GM15510 (cell line): Measurements from ENCODE around the gene TTC34.

Source experiments
- POLR2A ChIP-seq: IDR thresholded peaks from 3 replicates; pipeline ENCODE4 v1.6.1; 2011; ENCODE audit warnings: borderline replicate concordance; ENCODE audit not compliant: insufficient read length; ENCODE audit errors: extremely low read depth

Gene TTC34

DNA sequence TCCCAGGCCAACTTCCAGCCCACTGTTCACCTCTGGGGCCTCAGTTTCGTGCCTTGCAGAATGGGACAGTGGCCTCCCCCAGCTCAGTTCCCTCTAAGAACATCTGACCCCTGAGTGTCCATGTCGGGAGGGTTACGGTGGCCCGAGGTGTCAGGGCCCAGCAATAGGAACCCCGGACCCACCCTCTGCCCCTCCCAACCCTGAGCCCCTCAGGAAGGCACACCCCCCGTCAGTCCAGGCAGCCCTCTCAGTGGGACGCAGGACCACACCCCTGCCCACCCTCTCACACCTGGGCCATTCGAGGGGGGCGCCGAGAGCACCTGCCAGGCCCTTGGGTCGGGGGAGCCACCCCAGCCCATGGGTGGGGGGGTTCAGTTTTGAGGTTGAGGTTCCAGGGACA, 447 bp downstream of the TTC34 start:
- TF ChIP-seq POLR2A: no peak

DNA sequence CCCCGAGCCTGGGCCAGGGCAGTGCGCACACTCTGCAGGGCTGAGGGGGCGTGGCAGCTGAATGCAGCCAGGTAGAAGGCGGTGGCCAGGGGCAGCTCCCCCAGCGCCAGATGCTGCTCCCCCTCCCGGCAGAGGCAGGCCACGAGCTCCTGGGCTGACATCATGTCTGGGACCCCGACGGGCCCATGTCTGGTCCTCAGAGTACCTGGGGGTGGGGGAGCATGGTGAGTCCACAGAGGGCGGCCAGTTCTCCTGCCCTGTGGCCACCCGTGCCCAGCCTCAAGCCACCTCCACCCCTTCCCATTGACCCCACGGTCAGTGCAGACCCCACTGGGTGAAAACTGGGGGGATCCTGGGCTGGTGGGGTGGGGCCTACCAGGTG, 838 bp downstream of the TTC34 start:
- TF ChIP-seq POLR2A: no peak

DNA sequence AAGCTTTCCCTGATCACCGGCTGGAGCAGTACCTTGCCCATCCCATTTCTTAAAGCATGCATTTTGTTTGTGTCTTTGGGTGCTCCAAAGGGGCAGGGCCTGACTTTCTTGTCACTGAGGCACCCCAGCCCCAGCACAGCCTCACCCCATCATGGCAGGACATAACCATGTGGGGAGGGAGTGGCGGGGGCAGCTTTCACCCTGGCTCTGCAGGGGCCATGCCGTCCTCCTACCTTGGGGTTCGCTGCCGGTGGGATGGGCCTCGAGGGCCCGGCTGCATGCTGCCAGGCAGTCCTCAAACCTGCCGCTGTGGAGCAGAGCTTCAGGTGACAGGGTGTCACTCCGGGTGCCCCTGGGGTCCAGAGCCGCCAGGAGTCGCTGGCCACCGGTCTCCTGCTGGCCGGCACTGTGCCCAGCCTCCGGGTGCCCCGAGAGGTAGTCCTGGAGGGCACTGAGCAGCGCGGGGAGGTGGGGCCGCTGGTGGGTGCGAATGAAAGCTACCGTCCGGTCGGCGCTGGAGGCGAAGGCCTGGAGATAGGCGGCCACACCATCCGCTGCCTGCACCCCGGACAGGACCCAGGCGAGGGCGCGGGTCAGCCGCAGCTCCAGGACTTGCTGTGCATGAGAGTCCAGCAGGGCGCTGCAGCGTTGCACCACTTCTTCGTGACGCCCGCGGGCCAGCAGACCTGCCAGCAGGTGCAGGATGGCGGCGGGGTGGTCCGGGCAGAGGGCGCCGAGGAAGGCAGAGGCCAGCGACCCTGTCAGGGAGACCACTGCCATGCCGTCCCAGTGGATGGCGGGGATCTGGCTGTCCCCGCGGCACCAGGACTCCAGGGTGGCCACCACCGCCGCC, 1.5 kb downstream of the TTC34 start:
- no peak for TF ChIP-seq POLR2A

DNA sequence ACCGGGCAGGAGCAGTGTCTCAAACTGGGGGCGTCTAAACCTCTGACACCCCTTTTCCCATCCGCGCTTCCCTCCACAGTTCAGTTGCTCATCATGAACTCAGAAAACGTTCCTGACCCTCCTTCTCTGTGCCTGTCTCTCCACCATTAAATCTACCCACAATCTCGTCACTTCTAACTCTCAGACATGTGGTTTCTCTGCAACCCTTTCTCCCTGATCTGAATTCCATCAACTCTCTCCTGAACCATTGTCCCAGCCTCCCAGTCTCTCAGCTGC, 3.8 kb downstream of the TTC34 start:
- TF ChIP-seq POLR2A: no peak

DNA sequence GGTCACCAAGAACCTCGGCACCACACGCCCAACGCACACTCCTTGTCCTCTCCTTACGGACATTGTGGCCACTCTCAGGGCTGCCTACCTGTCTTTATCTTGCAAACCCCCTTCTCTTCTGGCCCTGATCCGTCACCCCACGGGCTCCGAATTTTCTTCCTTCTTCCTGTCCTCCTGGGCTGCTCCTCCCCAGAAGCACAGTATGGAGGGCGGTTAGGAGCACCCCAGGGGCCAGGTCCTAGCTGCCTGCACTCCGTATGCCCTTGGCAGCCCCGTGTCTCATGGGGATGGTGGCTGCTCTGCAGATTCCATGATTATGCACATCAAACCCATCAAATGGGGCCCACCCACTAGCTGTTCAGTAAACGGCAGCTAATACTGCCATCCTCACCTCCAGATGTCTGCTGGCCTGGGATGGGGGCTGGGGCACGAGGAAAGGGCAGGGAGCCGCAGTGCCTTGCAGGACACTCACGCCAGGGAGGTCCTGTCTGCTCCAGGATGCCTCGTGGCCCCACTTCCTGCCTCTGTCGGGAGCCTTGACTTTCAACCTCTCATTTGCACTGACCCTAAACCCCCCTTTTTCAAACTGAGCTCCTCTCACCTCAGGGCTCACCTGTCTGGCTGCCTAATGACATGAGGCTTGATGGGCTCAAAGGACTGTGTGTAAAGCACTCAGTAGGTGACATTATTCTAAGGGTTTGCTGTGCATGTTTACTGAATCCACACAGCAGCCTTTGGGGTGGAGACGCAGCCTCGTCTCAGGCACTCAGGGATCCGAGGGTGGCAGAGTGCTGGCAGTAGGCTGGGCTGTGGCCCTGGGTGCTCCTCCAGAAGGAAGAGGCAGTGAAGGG, 4.4 kb downstream of the TTC34 start:
- TF ChIP-seq POLR2A: no peak

DNA sequence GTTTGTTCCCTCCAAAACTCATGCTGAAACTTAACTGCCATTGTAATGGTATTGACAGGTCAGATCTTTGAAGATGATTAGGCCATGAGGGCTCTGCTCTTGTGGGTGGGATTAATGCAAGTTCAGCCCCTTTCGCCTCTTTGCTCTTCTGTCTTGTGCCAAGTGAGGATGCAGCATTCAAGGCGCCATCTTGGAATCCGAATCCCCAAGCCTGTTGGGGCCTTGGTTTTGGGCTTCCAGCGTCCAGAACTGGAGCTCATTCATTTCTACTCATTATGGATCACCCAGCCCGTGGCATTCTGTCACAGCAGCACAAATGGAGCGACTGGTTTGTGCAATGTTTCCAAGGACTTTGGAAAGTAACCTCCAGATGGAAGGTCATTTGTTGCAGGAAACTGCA, 5.6 kb downstream of the TTC34 start:
- TF ChIP-seq POLR2A: no peak

DNA sequence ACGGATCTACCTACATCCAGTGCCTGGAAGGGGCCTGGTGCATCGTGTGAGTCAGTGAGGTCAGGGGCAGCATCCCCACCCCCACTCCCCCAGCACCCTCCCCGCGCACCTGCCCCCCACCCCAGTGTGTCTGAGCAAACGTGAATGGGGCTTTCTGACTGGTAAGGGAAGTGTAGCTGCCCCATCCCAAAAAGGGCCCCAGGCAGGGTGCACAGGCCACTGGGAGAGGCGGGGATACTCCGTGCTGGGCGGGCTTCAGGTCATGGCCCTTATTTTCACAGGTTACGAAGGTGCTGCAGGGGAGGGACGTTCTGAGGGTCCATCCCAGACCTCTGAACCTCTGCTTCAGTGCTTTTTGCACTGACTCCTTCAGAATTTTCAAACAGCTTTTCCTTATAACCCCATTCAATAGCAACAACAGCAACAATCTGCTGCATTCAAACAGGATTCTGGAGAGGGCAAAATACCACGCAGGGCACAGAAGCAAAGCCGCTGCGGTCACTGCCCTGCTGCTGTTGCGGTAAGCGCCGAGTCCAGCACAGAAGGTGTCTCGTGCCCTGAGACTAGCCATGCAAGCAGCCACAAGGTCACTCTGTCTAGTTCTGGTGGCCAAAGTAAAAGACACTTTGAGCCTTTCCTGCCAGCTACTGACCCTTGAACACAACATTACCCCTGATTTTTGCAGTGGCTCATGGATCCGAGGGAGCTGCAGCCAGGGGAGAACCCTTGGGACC, 10.3 kb downstream of the TTC34 start:
- no peak for TF ChIP-seq POLR2A

DNA sequence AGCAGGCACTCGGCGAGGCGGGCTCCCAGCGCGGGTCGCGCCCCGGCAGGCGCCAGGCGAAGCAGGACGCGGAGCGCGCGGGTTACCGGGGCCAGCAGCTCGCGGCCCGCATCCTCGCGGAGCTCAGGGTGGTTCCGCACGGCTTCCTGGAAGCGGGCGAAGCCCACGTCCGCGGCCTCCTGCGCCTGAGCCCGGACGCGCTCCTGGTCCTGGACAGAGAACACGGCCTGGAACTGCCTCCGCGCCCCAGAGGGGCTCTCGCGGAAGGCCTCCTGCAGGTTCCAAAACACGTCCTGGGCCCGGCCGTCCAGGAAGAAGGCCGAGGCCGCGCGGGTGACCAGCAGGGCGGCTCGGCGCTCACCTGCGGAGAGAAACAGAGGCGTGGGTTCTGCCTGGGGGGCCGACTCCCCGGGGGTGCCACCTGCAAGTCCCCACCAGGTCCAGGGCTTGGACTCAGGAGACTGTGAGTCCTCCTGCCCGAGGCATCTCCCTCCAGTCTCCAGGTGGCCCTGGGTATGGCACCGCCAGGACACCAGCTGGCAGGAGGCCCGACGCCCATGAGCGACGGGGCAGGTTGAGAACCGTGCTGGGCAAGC, 11.4 kb downstream of the TTC34 start:
- TF ChIP-seq POLR2A: no peak

DNA sequence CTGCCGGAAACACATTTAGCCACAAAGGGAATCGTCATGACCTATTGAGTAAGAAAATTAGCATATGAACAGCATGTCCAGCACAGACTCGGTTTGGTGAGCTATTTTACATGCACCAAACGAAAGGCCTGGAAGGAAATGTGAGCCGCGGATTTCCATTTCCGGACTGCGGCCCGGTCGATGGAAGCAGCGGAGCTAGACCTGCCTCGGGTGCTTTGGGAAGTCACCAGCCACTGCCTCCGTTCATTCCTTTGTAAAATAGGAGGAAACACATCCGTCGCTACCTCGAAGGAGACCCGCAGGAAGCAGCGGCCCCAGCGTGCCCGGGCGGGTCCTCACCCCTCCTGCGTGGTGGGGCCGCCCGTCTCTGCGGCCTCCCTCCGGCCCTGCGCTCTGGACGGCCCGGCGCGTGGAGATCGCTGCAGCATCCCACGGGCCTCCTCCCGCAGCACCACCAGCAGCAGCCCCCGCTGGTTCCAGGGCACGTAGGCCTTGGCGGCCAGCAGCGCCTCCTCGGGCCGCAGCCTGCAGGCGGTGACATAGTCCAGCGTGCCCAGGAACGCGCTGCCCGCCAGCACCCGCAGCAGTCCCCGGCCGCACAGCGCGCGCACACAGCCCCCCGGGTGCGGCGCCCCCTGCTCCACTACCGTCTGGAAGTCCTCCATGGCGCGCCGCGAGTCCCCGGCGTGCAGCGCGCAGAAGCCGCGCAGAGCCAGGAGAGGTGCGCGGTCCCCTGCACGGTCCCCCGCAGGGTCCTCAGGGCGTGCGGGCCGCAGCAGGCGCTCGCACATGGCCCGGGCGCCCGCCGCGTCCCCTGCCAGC, 12.1 kb downstream of the TTC34 start:
- TF ChIP-seq POLR2A: no peak

DNA sequence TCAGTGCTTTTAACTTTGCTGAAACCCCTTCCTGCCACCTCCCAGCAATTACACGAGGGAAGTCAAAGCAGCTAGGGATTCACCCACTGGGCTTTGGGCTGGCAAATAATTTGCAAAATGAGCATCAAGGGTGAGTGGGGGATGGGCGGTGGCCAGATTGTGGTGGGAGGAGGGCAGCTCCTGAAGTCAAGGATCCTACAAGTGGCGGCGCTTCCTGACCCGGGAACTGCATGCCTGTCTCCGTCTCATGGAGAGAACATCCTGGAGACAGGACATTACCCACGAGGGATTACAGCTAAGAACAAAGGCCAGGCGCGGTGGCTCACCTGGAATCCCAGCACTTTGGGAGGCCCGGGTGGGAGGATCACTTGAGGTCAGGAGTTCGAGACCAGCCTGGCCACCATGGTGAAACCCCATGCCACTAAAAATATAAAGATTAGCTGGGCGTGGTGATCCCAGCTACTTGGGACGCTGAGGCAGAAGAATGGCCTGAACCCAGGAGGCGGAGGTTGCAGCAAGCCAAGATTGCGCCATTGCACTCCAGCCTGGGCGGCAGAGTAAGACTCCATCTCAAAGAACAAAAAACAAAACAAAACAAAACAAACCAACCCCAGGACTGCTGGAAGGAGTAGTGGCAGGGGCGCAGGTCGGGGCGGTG, 12.9 kb downstream of the TTC34 start:
- no peak for TF ChIP-seq POLR2A

DNA sequence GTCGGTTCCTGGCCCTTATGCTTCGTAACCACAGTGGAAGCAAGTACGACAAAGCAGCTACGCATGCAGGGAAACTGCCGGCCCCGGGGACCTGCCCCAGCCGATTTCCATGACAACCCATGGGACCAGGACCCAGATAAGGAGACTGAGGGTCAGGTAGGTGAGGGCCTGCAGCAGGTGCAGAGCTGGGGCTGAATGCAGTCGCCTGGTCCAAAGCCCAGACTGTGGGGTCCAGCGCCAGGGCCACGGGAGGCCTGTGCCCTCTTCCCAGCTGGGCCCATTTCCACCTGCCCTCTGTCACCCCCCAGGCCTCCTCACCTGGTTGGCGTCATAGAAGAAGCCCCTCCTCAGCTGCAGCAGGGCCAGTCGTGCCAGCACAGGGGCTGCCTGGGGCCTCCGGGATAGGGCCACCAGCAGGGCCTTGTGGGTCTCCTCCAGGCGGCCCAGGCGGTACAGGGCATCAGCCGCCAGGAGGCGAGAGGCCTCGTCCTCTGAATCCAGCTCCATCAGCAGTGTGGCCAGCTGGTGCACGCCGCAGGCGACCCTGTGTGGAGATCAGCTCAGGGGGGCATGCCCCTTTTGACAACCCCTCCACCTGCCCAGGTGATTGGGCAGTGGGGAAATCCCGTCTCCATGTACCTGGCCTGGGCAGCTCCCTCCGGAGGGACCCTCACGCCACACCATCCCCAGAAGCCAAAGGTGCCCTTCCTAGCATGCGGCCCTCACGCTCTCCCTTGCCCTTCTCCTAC, 14.2 kb downstream of the TTC34 start:
- no peak for TF ChIP-seq POLR2A

DNA sequence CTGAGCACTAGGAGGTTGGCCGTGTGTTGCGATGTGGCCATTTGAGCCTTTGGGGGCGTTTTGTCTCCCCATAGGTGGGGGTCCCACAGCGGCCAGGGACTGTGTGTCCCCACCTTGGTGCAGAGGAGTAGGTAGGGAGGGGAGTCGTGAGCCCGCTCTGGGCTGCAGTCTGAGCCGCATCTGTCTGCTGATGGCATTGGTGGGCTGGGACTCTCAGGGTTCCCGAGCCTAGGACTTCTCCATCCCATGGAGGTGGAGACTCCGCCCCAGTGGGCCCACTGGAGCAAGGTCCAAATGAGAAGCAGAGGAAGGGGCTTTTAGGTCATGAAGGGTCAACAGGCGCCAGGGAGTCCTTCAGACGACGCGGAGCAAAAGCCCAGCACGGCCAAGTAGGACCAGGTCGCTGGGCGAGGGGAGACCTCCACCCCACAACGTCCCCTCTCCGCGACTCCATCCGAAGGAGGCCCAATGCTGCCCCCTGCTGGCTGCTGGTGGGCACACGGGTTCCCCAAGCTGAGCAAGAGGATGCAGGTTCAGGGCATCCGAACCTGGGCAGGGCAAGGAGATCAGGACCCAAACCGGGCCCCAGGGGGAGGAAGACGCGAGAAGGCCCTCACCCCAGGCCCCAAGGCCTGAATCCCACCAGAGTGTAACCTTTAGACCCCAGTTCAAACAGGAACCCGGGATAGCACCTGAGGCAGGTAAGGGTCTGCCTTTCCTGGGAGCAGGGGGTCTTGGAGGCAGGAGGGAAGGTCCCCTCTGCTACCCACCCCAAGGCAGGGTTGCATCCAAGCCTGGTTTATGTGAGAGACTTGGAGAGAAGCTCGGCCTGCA, 14.9 kb downstream of the TTC34 start:
- no peak for TF ChIP-seq POLR2A
